ENCODE data around the gene EHD3.

DNA sequence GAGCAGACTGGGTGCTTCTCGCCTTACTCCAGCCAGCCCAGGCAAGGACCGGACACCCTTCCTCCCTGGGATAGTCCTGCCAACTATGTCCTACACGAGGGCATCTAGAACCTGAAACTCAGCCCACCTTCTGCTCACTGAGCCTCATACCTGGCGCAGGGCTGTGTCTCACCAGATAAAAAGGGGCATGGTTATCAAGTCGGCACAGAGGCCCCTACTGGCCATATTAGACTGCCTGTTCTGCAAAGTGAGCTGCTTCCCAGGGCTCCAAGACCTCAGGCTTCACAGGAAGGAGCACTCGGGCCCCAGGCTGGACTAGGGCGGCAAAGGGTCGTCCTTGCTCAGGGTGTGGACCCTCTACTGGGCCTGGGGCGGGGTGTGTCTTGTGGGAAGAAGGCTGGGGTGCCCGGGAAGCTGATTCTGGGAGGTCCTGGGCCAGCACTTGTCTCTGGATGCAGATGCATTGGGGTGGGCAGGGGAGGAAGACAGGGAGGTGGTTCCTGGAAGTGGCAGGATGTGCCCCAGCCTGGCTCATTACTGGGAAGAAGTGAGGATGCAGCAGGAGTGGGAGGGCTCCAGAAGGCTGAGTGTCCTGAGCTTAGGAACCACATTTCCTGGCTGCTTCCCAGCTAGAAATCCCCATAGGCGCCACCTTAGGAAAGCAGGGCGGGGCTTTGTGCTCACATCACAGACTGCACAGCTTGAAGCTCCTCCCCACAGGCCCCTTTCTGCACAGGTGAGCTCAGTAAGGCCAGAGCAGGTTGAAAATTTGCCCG lies 19.6 kb downstream of the EHD3 start:
- TF ChIP-seq, protein P1, sequence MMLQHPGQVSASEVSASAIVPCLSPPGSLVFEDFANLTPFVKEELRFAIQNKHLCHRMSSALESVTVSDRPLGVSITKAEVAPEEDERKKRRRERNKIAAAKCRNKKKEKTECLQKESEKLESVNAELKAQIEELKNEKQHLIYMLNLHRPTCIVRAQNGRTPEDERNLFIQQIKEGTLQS (IDR thresholded peaks at IDR 0.05) = no peak
- TF ChIP-seq, protein P2, sequence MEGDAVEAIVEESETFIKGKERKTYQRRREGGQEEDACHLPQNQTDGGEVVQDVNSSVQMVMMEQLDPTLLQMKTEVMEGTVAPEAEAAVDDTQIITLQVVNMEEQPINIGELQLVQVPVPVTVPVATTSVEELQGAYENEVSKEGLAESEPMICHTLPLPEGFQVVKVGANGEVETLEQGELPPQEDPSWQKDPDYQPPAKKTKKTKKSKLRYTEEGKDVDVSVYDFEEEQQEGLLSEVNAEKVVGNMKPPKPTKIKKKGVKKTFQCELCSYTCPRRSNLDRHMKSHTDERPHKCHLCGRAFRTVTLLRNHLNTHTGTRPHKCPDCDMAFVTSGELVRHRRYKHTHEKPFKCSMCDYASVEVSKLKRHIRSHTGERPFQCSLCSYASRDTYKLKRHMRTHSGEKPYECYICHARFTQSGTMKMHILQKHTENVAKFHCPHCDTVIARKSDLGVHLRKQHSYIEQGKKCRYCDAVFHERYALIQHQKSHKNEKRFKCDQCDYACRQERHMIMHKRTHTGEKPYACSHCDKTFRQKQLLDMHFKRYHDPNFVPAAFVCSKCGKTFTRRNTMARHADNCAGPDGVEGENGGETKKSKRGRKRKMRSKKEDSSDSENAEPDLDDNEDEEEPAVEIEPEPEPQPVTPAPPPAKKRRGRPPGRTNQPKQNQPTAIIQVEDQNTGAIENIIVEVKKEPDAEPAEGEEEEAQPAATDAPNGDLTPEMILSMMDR (IDR thresholded peaks at IDR 0.05; ENCODE audit: low read depth, low read length, missing input control) = no peak
- TF ChIP-seq TAF1 (conservative IDR thresholded peaks at IDR 0.05) (no peak), JUND (IDR thresholded peaks at IDR 0.05) (no peak), HNF4A (conservative IDR thresholded peaks at IDR 0.05) (no peak), FOXA1 (IDR thresholded peaks at IDR 0.05) (no peak), RAD21 (IDR thresholded peaks at IDR 0.05) (no peak), NR2F2 (IDR thresholded peaks at IDR 0.05) (no peak), EGR1 (IDR thresholded peaks at IDR 0.05; ENCODE audit: low read depth in 2 of 2) (no peak)
- TF ChIP-seq, protein P3, sequence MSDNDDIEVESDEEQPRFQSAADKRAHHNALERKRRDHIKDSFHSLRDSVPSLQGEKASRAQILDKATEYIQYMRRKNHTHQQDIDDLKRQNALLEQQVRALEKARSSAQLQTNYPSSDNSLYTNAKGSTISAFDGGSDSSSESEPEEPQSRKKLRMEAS (IDR thresholded peaks at IDR 0.05) = no peak
